K562 (cell line): ENCODE measurements around the gene BCL11A. TPM values are rescaled to one million over a fixed set of nuclear protein-coding genes. Genes with fewer than 3 reads are reported as not detected.

Source experiments
- ATF1 ChIP-seq, 2 experiments: fragments of 450-650 bp in 1 of 2; IDR thresholded peaks; 2 replicates each; pipeline ENCODE4 v1.6.1; 2016; ENCODE audit warnings: missing compliant biosample characterization in 1 of 2, missing genetic modification characterization in 1 of 2
- CBX2 ChIP-seq: fragments of 200-600 bp; sonication (generic); IDR thresholded peaks from one replicate; pipeline ENCODE4 v1.6.1; 2012; ENCODE audit warnings: mild to moderate bottlenecking, low read length, inconsistent platforms; ENCODE audit not compliant: insufficient read depth, poor library complexity, severe bottlenecking
- GTF2B ChIP-seq: IDR thresholded peaks from 2 replicates; pipeline ENCODE4 v1.6.1; 2011; ENCODE audit not compliant: insufficient read length; ENCODE audit errors: extremely low read depth
- MLLT1 ChIP-seq, 2 experiments: fragments of 450-650 bp; IDR thresholded peaks; 2 replicates each; pipeline ENCODE4 v1.6.1; 2016
- MTA1 ChIP-seq: fragments of 450-650 bp; IDR thresholded peaks from 2 replicates; pipeline ENCODE4 v1.6.1; 2017; ENCODE audit warnings: borderline replicate concordance
- NRF1 ChIP-seq, 2 experiments: fragments of 450-650 bp; IDR thresholded peaks in 1 of 2; conservative IDR thresholded peaks in 1 of 2; 2 replicates each; pipeline ENCODE4 v1.6.1; 2014; ENCODE audit warnings: mild to moderate bottlenecking in 2 of 2
- TFE3 ChIP-seq: fragments of 450-650 bp; formaldehyde crosslinking; IDR thresholded peaks from 2 replicates; pipeline ENCODE4 v1.4.0; 2020; ENCODE audit warnings: mild to moderate bottlenecking, mixed read lengths
- TGIF2 ChIP-seq: sonication (generic); formaldehyde crosslinking; IDR thresholded peaks from 2 replicates; pipeline ENCODE4 v1.8.1; 2022; ENCODE audit warnings: mild to moderate bottlenecking, missing genetic modification reagents, moderate library complexity
- ZBTB1 ChIP-seq: sonication (generic); formaldehyde crosslinking; IDR thresholded peaks from 2 replicates; pipeline ENCODE4 v1.8.1; 2023; ENCODE audit warnings: missing genetic modification reagents, low read depth, mild to moderate bottlenecking, borderline replicate concordance
- ZBTB12 ChIP-seq: fragments of 250-450 bp; sonication (Bioruptor Pico); IDR thresholded peaks from 2 replicates; pipeline ENCODE4 v1.4.0; 2020
- ZNF830 ChIP-seq: fragments of 250-450 bp; sonication (Bioruptor Pico); IDR thresholded peaks from 2 replicates; pipeline ENCODE4 v1.5.0; 2021; ENCODE audit warnings: mild to moderate bottlenecking
- polyA plus RNA-seq, 8 experiments: library from polyadenylated mRNA; depleted of rRNA in 4 of 8; stranded (reverse) in 5 of 8; unstranded in 3 of 8; fragments of >200 nt; fragmentation: Nextera tagmentation in 2 of 8; fragmentation: Illumina TruSeq in 1 of 8; extraction: Ambion mirVana in 2 of 8; extraction: Trizol in 1 of 8; gene quantifications; 2 replicates each; pipeline versions ENCODE4 v1.2.1 to v1.2.3, GENCODE V29; 2011 to 2014; ENCODE audit warnings: inconsistent platforms in 1 of 8, missing spikeins in 1 of 8
- total RNA-seq, 7 experiments: library from RNA; depleted of rRNA in 6 of 7; stranded (reverse); fragments of >200 nt in 6 of 7; fragmentation: Illumina TruSeq in 2 of 7; extraction: Trizol in 2 of 7; gene quantifications; 2 replicates each; pipeline versions ENCODE4 v1.2.1 to v1.2.3, GENCODE V29; 2011 to 2021; ENCODE audit warnings: low replicate concordance in 1 of 7

The BCL11A gene
- total and polyA plus RNA-seq, 9 of the 15 experiments (the other 6 are each of a cell fraction or from before 2014, with no cell fraction given), result 0.13 TPM; not detected in 8

- TF ChIP-seq CBX2, result no peak
- TF ChIP-seq ZNF830 (CRISPR knock-in tag), result no peak
- TF ChIP-seq MLLT1 (IDR thresholded peaks at IDR 0.05), result no peak
- TF ChIP-seq TFE3 (CRISPR knock-in tag), result no peak
- no peak for TF ChIP-seq ATF1 (CRISPR knock-in tag; IDR thresholded peaks at IDR 0.05)
- TF ChIP-seq ATF1 (tag; IDR thresholded peaks at IDR 0.05), result no peak
- no peak for TF ChIP-seq ZBTB12 (CRISPR knock-in tag)
- no peak for TF ChIP-seq TGIF2 (CRISPR knock-in tag)
- TF ChIP-seq GTF2B, result no peak
- no peak for TF ChIP-seq ZBTB1 (CRISPR knock-in tag)
- no peak for TF ChIP-seq MTA1
- TF ChIP-seq NRF1 (conservative IDR thresholded peaks at IDR 0.05 in 1 of 2, IDR thresholded peaks at IDR 0.05 in 1 of 2), result no peak
Measured at GRCh38 chr2:60500861-60501260, 52.6 kb downstream of the BCL11A start (continued).
